Astrocyte of the spinal cord (primary cell): ENCODE measurements around the gene LRRC59.
A peak's percentile ranks its signal among the peaks of the same experiment; 100 is the strongest.

Experiments used
- DNase-seq: peaks from one replicate; pipeline ENCODE4 v3.0.0; 2011; ENCODE audit warnings: low read depth, low spot score
- H3K4me3 ChIP-seq: 2 replicates; pipeline ENCODE4 v1.5.1; 2011; ENCODE audit warnings: low read depth, mild to moderate bottlenecking, low read length, moderate library complexity
- CTCF ChIP-seq: IDR thresholded peaks from 2 replicates; pipeline ENCODE4 v1.5.1; 2012; ENCODE audit warnings: low read depth, mild to moderate bottlenecking, low read length, inconsistent platforms
- in situ Hi-C: cut with HindIII; loops from 2 replicates; pipeline ENCODE4 v1.10.0; 2017; ENCODE audit warnings: low sequenced_read_pairs

LRRC59 gene

DNA sequence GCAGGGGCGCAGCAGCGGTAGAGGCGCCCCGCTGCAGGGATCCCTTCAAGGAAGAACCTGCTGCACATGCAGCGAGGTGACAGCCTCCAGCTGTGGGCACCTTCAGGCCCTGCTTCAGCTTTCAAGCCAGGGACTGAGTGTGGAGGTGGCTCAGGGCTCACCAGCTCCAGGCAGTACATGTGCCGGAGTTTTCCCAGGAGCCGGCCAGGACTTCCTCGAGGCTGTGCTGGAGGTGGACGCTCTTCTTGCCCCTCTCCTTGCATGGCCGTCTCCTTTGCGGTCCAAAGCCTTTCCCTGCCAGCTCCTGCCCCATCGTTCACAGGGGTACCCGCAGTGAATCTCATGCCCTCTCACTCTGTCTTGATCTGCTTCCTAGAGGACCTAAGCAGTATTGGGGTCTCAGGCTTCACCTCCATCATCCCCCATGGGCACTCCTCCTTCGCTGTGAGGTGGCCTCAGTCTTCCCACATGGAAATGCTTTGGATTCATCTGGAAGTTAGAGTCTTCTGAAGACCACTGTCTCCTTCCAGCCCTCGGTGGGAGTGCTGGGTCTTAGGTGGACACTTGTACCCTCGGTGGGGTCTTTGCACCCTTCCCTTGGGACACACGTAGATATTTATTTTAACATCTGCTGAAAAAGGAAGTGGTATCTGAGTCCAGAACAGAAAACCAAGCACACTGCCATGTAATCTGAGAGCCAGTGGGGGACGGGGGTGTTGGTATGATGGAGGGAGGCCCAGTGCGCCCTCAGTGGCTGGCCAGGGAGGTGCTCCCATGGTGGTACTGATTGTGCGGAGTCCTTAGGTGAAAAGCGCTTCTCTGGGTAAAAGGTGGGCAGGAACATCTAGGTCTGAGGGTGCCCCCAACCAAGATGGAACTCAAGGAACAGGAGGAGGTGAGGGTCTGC, 44.4 kb downstream of the LRRC59 start:
- no peak for DNase-seq
- H3K4me3 ChIP-seq, result no peak overlapping the region
- in situ Hi-C loops, result no loop called here
- no peak for TF ChIP-seq CTCF

DNA sequence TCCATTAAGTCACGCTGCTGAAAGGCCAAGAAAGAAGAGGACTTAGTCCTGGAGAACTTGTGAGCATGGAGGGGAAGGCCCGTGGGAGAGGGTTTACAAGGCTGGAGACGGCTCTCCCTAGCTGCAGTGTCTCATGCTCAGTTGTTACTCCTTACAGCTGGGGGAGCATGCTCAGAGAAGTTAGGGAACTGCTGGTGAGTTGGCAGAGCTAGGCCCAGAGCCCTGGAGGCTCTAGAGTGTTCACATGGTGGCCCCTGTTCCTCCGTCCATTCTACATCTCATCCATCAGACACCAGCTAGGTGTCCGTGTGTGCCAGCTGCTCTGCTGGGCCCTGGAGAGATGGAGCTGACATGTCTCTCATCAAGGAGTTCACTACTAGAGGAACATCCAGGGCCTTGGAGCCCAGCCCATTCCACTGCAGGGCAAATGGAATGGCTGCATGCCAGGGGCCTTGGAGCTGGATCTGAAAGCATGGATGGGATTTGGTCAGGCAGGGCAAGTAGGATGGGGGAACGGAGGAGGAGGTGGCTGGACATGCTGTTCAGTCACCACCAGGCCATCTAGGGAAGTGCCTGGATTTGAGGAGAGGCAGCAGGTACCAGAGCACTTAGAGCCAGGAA, 45.1 kb downstream of the LRRC59 start:
- in situ Hi-C loops, result no loop called here
- no peak overlapping the region for H3K4me3 ChIP-seq
- DNase-seq, result no peak
- no peak for TF ChIP-seq CTCF

DNA sequence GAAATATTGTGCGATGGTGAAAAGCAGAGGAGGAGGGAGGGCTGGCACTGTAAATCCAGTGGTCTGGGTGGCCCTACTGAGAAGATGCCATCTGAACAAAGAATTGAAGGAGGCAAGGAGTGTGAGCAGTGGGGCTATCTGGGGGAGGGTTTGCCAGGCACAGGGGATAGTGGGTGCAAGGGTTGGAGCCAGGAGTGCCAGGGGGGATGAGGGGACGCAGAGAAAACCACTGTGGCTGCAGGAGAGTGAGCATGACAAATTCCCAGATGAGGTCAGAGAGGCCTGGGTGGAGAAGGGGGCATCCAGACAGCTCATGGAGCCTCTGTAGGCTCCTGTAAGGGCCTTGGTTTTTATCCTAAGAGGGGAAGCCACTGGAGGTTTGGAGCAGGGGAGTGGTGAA, 46.6 kb downstream of the LRRC59 start:
- in situ Hi-C loops, result no loop called here
- no peak for TF ChIP-seq CTCF
- no peak for DNase-seq
- H3K4me3 ChIP-seq, result no peak overlapping the region

- in situ Hi-C loops, result no loop called here
- DNase-seq, result no peak
- no peak for TF ChIP-seq CTCF
- no peak overlapping the region for H3K4me3 ChIP-seq
These were observed 48.1 kb downstream of the LRRC59 start for GRCh38 chr17:50349243-50349600.

GRCh38 chr17:50348522-50349242, 48.6 kb downstream of the LRRC59 start:
- no peak for TF ChIP-seq CTCF
- in situ Hi-C loops, result no loop called here
- H3K4me3 ChIP-seq, result no peak overlapping the region
- peak; percentile 42 for DNase-seq

DNA sequence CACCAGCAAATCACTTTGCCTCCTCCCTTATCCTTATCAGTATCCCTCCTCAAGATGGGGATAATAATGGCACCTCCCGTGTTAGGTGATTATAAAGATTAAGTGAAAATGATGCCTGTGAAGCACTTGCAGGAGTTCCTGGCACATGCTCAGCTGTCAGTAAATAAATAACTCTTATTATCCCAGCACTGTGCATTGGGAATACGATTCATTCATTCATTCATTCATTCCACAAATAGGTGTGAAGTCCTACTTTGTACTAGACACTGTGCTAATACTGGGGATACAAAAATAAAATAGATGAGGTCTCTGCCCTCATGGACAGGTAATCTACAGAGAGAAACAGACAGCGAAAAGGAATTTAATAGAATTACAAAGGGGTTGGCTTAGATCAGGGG, 49.4 kb downstream of the LRRC59 start:
- no peak for TF ChIP-seq CTCF
- no peak overlapping the region for H3K4me3 ChIP-seq
- no peak for DNase-seq
- in situ Hi-C loops, result no loop called here
